GM21381 (cell line): Measurements from ENCODE around the gene BANP.
"Not testable (repeated sequence)": the region's sequence is repeated elsewhere in the genome, so short reads cannot be mapped to it uniquely, and the experiment has no call there.

Experiments used
- ATAC-seq: cut with Tn5 transposase; IDR thresholded peaks from one replicate; pipeline ENCODE4 v1.9.1; 2021; ENCODE audit warnings: mild to moderate bottlenecking, moderate library complexity; ENCODE audit not compliant: unreplicated experiment

Gene BANP

DNA sequence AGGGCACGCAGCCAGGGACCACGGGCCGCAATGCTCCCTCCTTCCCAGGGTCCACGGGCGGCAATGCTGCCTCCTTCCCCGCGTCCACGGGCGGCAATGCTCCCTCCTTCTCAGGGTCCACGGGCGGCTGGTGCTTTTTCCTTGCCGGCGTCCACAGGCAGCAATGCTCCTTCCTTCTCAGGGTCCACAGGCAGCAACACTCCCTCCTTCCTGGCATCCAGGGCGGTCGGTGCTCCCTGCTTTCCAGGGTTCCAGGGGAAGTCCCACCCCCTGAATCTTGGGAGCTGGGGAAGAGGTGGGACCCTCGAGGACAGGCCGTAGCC, 143.0 kb downstream of the BANP start:
- not testable (repeated sequence) for ATAC-seq

DNA sequence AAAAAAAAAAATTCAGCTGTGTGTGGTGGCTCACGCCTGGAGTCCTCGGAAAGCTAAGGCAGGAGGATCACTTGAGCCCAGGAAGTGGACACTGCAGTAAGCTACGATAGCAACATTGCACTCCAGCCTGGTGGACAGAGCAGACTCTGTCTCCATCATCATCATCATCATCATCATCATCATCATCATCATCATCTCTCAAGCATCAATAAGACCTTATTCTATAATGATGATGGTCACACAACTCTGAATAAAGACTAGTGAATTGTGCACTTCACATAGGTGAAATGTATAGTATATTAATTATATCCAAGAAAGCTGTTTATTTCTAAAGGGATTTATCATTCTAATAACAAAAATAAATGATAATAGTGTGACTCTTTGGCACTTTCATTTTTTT, 143.7 kb downstream of the BANP start:
- not testable (repeated sequence) for ATAC-seq

GRCh38 chr16:88096659-88097058, 145.4 kb downstream of the BANP start:
- ATAC-seq: not testable (repeated sequence)

DNA sequence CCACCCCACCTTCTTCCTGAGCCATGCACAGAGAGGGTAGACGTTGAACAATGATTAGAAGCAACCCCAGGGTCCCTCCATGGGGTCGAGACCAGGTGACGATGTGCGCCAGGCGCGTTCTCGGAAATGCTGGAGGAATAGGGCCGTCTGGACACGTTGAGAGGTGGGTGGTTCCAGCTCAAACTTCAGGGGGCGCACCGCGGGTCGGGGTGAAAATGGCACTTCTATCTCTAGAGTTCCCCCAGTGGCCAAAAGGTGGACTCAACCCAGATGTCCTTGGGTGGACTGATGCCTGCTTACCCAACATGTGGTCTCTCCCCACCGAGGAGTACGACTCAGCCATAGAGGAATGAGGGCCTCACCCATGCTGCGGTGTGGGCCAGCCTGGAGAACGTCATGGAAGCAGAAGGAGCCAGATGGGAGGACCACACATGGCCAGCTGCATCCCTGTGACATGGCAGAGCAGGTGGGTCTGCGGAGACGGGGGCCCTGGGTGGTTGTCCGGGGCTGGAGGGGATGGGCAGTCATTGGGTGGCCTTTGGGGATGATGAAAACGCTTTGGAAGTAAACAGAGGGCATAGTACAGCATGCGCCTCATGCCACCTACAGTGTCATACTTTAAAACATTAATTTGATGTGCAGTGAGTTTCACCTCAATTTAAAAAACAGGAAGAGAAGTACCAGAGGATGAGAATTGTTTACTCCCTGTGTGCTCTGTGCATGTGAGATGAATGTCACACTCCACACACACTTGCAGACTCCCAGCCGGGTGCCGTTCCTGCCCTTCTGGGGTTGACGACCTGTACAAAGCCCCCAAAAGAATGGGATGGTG, 147.7 kb downstream of the BANP start:
- not testable (repeated sequence) for ATAC-seq

DNA sequence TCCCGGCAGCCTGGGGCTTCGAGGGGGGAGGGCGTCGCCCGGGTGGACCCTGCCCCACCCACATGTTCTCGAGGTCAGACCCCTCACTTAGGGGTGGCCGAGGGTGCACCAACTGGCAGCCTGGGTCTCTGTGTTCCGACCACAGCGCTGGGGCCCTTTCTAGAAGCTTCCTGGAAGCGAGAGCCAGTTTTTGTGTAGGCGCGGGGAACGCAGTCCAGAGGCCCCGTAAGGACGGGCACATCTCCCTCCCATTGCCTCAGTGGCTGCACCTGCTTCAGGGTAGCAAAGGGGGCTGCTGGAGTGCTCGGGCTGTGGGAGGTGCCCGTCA, 148.3 kb downstream of the BANP start:
- no peak for ATAC-seq

- not testable (repeated sequence) for ATAC-seq
Observed at GRCh38 chr16:88099956-88100355, 148.7 kb downstream of the BANP start.

GRCh38 chr16:88100801-88101622, 149.8 kb downstream of the BANP start:
- not testable (repeated sequence) for ATAC-seq

DNA sequence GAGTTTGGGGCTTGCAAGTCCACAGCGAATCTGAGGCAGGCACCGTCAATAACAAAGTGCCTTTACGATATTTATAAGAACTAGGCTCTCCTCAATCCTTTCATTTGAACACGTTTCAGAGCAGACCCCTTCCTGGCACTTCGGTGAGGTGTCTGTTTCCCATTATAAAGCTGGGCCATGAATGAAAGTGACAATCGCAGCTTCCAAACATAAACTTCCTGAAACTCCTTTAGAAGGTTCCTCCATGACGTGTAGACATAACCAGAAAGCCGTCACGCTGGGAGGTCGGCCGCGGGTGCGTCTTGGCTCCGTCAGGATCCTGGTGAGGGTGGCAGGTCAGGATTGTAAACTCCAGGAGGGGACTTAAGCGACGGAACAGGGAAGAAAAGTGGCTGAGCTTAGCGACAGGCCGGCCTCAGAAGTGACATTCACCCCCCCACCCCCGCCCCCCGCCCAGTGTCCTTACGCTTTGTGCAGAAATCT, 150.4 kb downstream of the BANP start:
- ATAC-seq: not testable (repeated sequence)

DNA sequence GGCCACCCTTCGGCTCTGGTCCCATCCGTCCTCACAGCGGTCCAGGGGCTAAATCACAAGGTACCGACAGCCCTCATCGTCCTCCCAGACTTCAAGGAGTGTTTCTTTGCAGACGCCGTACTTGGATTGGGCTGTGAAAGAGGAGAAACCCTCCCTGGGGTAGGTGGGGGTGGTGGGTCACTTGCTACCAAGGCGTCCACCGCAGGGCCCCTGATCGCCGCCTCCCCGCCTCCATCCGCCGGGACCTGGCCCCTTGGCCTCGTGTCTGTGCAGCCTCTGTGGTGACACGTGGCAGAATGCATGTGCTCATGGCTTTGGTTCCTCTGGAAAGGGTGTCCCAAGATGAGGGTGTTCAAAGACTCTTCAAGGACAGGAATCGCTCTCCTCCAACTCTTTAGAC, 151.4 kb downstream of the BANP start:
- no peak for ATAC-seq

DNA sequence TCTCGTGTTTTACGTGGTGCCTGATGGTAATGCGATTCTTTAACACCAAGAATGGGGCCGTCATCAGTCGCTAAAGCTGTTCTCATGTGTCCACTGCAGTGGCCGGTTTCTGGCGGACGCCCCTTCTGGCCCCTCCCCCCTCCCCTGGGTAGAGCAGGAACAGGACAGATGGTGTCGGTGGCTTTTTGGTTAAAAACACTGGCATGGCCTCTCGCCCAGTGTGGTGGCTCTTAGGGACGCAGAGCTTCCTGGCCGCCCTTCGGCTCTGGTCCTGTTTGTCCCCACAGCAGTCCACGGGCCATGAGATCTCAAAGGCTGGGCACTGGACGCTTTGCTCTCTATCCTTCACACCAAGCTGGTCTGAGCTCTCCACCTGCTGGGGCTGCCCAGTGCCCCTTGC, 151.8 kb downstream of the BANP start:
- no peak for ATAC-seq

- no peak for ATAC-seq
Observed at GRCh38 chr16:88103581-88104188, 152.5 kb downstream of the BANP start.

GRCh38 chr16:88104363-88104762, 153.1 kb downstream of the BANP start:
- not testable (repeated sequence) for ATAC-seq

GRCh38 chr16:88105574-88106140, 154.4 kb downstream of the BANP start:
- not testable (repeated sequence) for ATAC-seq

GRCh38 chr16:88106566-88106965, 155.3 kb downstream of the BANP start:
- not testable (repeated sequence) for ATAC-seq

GRCh38 chr16:88108762-88109161, 157.5 kb downstream of the BANP start:
- ATAC-seq: no peak

GRCh38 chr16:88109726-88110621, 158.7 kb downstream of the BANP start:
- not testable (repeated sequence) for ATAC-seq

GRCh38 chr16:88110875-88111494, 159.8 kb downstream of the BANP start:
- ATAC-seq: not testable (repeated sequence)

- ATAC-seq: not testable (repeated sequence)
Observed at GRCh38 chr16:88111976-88112375, 160.7 kb downstream of the BANP start.

GRCh38 chr16:88113545-88114045, 162.4 kb downstream of the BANP start:
- no peak for ATAC-seq
